HG02885 (cell line): ENCODE data around the gene FEN1.
A peak's percentile ranks its signal among the peaks of the same experiment; 100 is the strongest.

Experiments
- ATAC-seq: cut with Tn5 transposase; IDR thresholded peaks from one replicate; pipeline ENCODE4 v1.9.1; 2021; ENCODE audit warnings: mild to moderate bottlenecking; ENCODE audit not compliant: unreplicated experiment, poor library complexity

Gene FEN1

GRCh38 chr11:61792310-61793082 is at the start of gene FEN1, which contains the start of gene TMEM258:
TSS of gene FEN1 (plus strand) at chr11:61792911. CDS start at chr11:61795362, 2,451 bp downstream.
TSS of gene TMEM258 (minus strand) at chr11:61792599. CDS start at chr11:61792558, 41 bp downstream.
- peak; percentile 88 for ATAC-seq

GRCh38 chr11:61743486-61744095 is 49.1 kb upstream of the FEN1 start:
- no peak for ATAC-seq

- no peak for ATAC-seq
Measured at GRCh38 chr11:61744181-61744580, 48.5 kb upstream of the FEN1 start.

- no peak for ATAC-seq
Measured at GRCh38 chr11:61744609-61745156, 48.0 kb upstream of the FEN1 start.

GRCh38 chr11:61745781-61746441 is 46.8 kb upstream of the FEN1 start:
- no peak for ATAC-seq

GRCh38 chr11:61746442-61747191 is 46.1 kb upstream of the FEN1 start:
- ATAC-seq: no peak

- ATAC-seq: peak; percentile 71
Measured at GRCh38 chr11:61747192-61747966, 45.3 kb upstream of the FEN1 start.

- no peak for ATAC-seq
Measured at GRCh38 chr11:61747967-61748285, 44.8 kb upstream of the FEN1 start.

GRCh38 chr11:61749591-61750217 is 43.0 kb upstream of the FEN1 start:
- ATAC-seq: no peak

GRCh38 chr11:61750631-61751273 is 42.0 kb upstream of the FEN1 start:
- no peak for ATAC-seq

- no peak for ATAC-seq
Measured at GRCh38 chr11:61751384-61751783, 41.3 kb upstream of the FEN1 start.

GRCh38 chr11:61752117-61752924 is 40.4 kb upstream of the FEN1 start, which contains the start of gene MYRF:
TSS of gene MYRF (plus strand) at chr11:61752636. CDS start at chr11:61752745, 109 bp downstream.
- peak; percentile 51 for ATAC-seq

- no peak for ATAC-seq
Measured at GRCh38 chr11:61752925-61753521, 39.7 kb upstream of the FEN1 start.

GRCh38 chr11:61753672-61754071 is 39.0 kb upstream of the FEN1 start:
- ATAC-seq: no peak

- no peak for ATAC-seq
Measured at GRCh38 chr11:61754534-61755482, 37.9 kb upstream of the FEN1 start.

- no peak for ATAC-seq
Measured at GRCh38 chr11:61756147-61756451, 36.6 kb upstream of the FEN1 start.
